ENCODE results near the gene FAHD1. TPM values are rescaled to one million over a fixed set of nuclear protein-coding genes. Genes with fewer than 3 reads are reported as not detected.

Gene FAHD1
- total RNA-seq, 2 experiments from 2014 or later: 4.1 to 4.5 TPM

GRCh38 chr16:1832838-1833454, 5.9 kb downstream of the FAHD1 start:
- no peaks in the 10 kb centered on the region for H3K27me3 Mint-ChIP-seq
- H3K27me3 ChIP-seq (ENCODE audit: control insufficient read depth in 1 of 2, insufficient read depth in 2 of 2, low read length in 2 of 2): no peaks in the 10 kb centered on the region
- H3K36me3 Mint-ChIP-seq (ENCODE audit: low read depth): no peaks in the 10 kb centered on the region
- intact Hi-C loops (cut with DNase I, micrococcal nuclease): no loop called here
- no peaks in the 10 kb centered on the region for H3K9me3 Mint-ChIP-seq
- H3K9me3 ChIP-seq (ENCODE audit: control insufficient read depth in 1 of 2, insufficient read depth in 1 of 2, low read length in 2 of 2): no peaks in the 10 kb centered on the region
- TF ChIP-seq CTCF (IDR thresholded peaks at IDR 0.05): no peak
- no peak overlapping the region for H3K27ac ChIP-seq (ENCODE audit: low read depth in 1 of 2, low read length in 2 of 2)
- no peak overlapping the region for H3K4me3 Mint-ChIP-seq
- peaks cover 11% of the 10 kb centered on the region for H3K4me1 ChIP-seq (ENCODE audit: insufficient read depth, low read length)
- peaks cover 14% of the 10 kb centered on the region for H3K4me1 Mint-ChIP-seq (ENCODE audit: low read depth)
- no peak overlapping the region for H3K4me3 ChIP-seq (ENCODE audit: low read length)
- CTCF ChIA-PET: interaction anchor here (0.6 kb wide), 1 partner anchor 532 kb away, joined by 5 read pairs; no protein-coding TSS in a partner anchor
- no peak for DNase-seq
- peaks cover 2% of the 10 kb centered on the region for H3K36me3 ChIP-seq (ENCODE audit: insufficient read depth, low read length)
- H3K27ac Mint-ChIP-seq: no peak overlapping the region
- no peak for ATAC-seq (ENCODE audit: poor library complexity)
- POLR2A ChIA-PET: no interaction called here

- POLR2A ChIA-PET: no interaction called here
- H3K36me3 ChIP-seq (ENCODE audit: insufficient read depth, low read length): peaks cover 2% of the 10 kb centered on the region
- no peak overlapping the region for H3K4me3 ChIP-seq (ENCODE audit: low read length)
- Mint-ChIP-seq H3K27ac (no peak overlapping the region), H3K4me3 (no peak overlapping the region), H3K9me3 (no peaks in the 10 kb centered on the region), H3K36me3 (ENCODE audit: low read depth) (no peaks in the 10 kb centered on the region), H3K27me3 (no peaks in the 10 kb centered on the region), H3K4me1 (ENCODE audit: low read depth) (peaks cover 5% of the 10 kb centered on the region)
- no peak for TF ChIP-seq CTCF (IDR thresholded peaks at IDR 0.05)
- no peaks in the 10 kb centered on the region for H3K27me3 ChIP-seq (ENCODE audit: control insufficient read depth in 1 of 2, insufficient read depth in 2 of 2, low read length in 2 of 2)
- intact Hi-C loops (cut with DNase I, micrococcal nuclease): no loop called here
- no peak overlapping the region for H3K27ac ChIP-seq (ENCODE audit: low read depth in 1 of 2, low read length in 2 of 2)
- ATAC-seq (ENCODE audit: poor library complexity) (no peak), DNase-seq (no peak)
- H3K9me3 ChIP-seq (ENCODE audit: control insufficient read depth in 1 of 2, insufficient read depth in 1 of 2, low read length in 2 of 2): no peaks in the 10 kb centered on the region
- CTCF ChIA-PET: no interaction called here
- peaks cover 5% of the 10 kb centered on the region for H3K4me1 ChIP-seq (ENCODE audit: insufficient read depth, low read length)
Measured at GRCh38 chr16:1834096-1834495, 7.1 kb downstream of the FAHD1 start.

- H3K27me3 Mint-ChIP-seq: no peaks in the 10 kb centered on the region
- no peak overlapping the region for H3K4me3 ChIP-seq (ENCODE audit: low read length)
- no peaks in the 10 kb centered on the region for H3K36me3 ChIP-seq (ENCODE audit: insufficient read depth, low read length)
- no peak for DNase-seq
- no peaks in the 10 kb centered on the region for H3K4me1 Mint-ChIP-seq (ENCODE audit: low read depth)
- H3K27ac Mint-ChIP-seq: no peak overlapping the region
- H3K4me1 ChIP-seq (ENCODE audit: insufficient read depth, low read length): no peaks in the 10 kb centered on the region
- no peaks in the 10 kb centered on the region for H3K27me3 ChIP-seq (ENCODE audit: control insufficient read depth in 1 of 2, insufficient read depth in 2 of 2, low read length in 2 of 2)
- ATAC-seq (ENCODE audit: poor library complexity): no peak
- no peak for TF ChIP-seq CTCF (IDR thresholded peaks at IDR 0.05)
- H3K36me3 Mint-ChIP-seq (ENCODE audit: low read depth): no peaks in the 10 kb centered on the region
- no peaks in the 10 kb centered on the region for H3K9me3 ChIP-seq (ENCODE audit: control insufficient read depth in 1 of 2, insufficient read depth in 1 of 2, low read length in 2 of 2)
- no peak overlapping the region for H3K4me3 Mint-ChIP-seq
- intact Hi-C loops (cut with DNase I, micrococcal nuclease): no loop called here
- POLR2A ChIA-PET: no interaction called here
- H3K9me3 Mint-ChIP-seq: no peaks in the 10 kb centered on the region
- H3K27ac ChIP-seq (ENCODE audit: low read depth in 1 of 2, low read length in 2 of 2): no peak overlapping the region
- CTCF ChIA-PET: interaction anchor here (1.0 kb wide), 2 partner anchors 10 to 34 kb away, joined by 3 read pairs; no protein-coding TSS in a partner anchor
Measured at GRCh38 chr16:1839554-1839953, 12.5 kb downstream of the FAHD1 start.
